Caco-2 (cell line): Measurements from ENCODE around the gene CLEC16A. TPM values are rescaled to one million over a fixed set of nuclear protein-coding genes. Genes with fewer than 3 reads are reported as not detected.

ENCODE experiments used
- BruUV-seq: library from RNA; stranded (reverse); fragments of 400-500 nt; replicated peaks from 2 replicates; lab custom pipeline; 2021; lab: Mats Ljungman, UMichigan
- CTCF ChIA-PET: fragments of 300-600 bp; sonication (Branson Sonifier 250); formaldehyde crosslinking; loops from one replicate; lab custom pipeline; 2022; ENCODE audit warnings: antibody characterized with exemption; lab: Charles Lee
- POLR2A ChIA-PET: fragments of 300-600 bp; sonication (Branson Sonifier 250); formaldehyde crosslinking; loops from one replicate; lab custom pipeline; 2022; ENCODE audit warnings: antibody characterized with exemption; lab: Charles Lee
- DNase-seq, 2 experiments: peaks; one replicate each; pipeline versions ENCODE4 v3.0.0 to v3.0.0-alpha.2; 2020 to 2022
- H3K27me3 ChIP-seq: replicated peaks from 2 replicates; pipeline ENCODE4 v1.6.0; 2011; ENCODE audit warnings: low read length; ENCODE audit not compliant: control insufficient read depth, insufficient read depth
- H3K36me3 ChIP-seq: 2 replicates; pipeline ENCODE4 v1.5.1; 2011; ENCODE audit warnings: low read length; ENCODE audit not compliant: control insufficient read depth, insufficient read depth
- H3K4me1 ChIP-seq: fragments of 250-450 bp; sonication (Bioruptor Pico); 2 replicates; pipeline ENCODE4 v1.5.1; 2020; ENCODE audit warnings: mild to moderate bottlenecking
- H3K4me3 ChIP-seq: 2 replicates; pipeline ENCODE4 v1.5.1; 2011; ENCODE audit warnings: low read depth, mild to moderate bottlenecking, control low read depth, low read length
- H3K9me3 ChIP-seq: fragments of 250-450 bp; sonication (Bioruptor Pico); 2 replicates; pipeline ENCODE4 v1.5.1; 2020; ENCODE audit warnings: mild to moderate bottlenecking, moderate library complexity
- H3K27ac Mint-ChIP-seq: one replicate; pipeline ENCODE4 v1.8.0; 2022; ENCODE audit warnings: mixed read lengths; ENCODE audit not compliant: unreplicated experiment
- H3K27me3 Mint-ChIP-seq: one replicate; pipeline ENCODE4 v1.8.0; 2022; ENCODE audit warnings: mixed read lengths; ENCODE audit not compliant: insufficient read depth, unreplicated experiment
- H3K36me3 Mint-ChIP-seq: one replicate; pipeline ENCODE4 v1.8.0; 2022; ENCODE audit warnings: mild to moderate bottlenecking, mixed read lengths; ENCODE audit not compliant: insufficient read depth, unreplicated experiment
- H3K4me1 Mint-ChIP-seq: one replicate; pipeline ENCODE4 v1.8.0; 2022; ENCODE audit warnings: low read depth, mixed read lengths; ENCODE audit not compliant: unreplicated experiment
- H3K4me3 Mint-ChIP-seq: one replicate; pipeline ENCODE4 v1.8.0; 2022; ENCODE audit warnings: mild to moderate bottlenecking, moderate library complexity, mixed read lengths; ENCODE audit not compliant: unreplicated experiment
- H3K9me3 Mint-ChIP-seq: one replicate; pipeline ENCODE4 v1.8.0; 2022; ENCODE audit warnings: mixed read lengths; ENCODE audit not compliant: unreplicated experiment
- CTCF ChIP-seq, 2 experiments: fragments of 200-600 bp in 1 of 2; IDR thresholded peaks; 1 replicate in 1 of 2; 2 replicates in 1 of 2; pipeline versions ENCODE4 v1.5.1 to v1.8.0; 2011 to 2022; ENCODE audit warnings: antibody characterized with exemption in 1 of 2, control low read depth in 1 of 2, inconsistent platforms in 1 of 2, low read depth in 1 of 2, low read length in 1 of 2, mild to moderate bottlenecking in 1 of 2, moderate library complexity in 1 of 2; ENCODE audit not compliant: insufficient read depth in 1 of 2, severe bottlenecking in 1 of 2, unreplicated experiment in 1 of 2
- intact Hi-C: fragments of 100-400 bp; cut with micrococcal nuclease; formaldehyde crosslinking; loops from one replicate; pipeline ENCODE4 v1.10.0; 2022; ENCODE audit not compliant: unreplicated experiment
- total RNA-seq: library from RNA; stranded (reverse); gene quantifications from 2 replicates; pipeline ENCODE4 v1.2.3, GENCODE V29; 2022

CLEC16A gene
- total RNA-seq, 1 experiment from 2014 or later, result 27.0 TPM

- H3K9me3 Mint-ChIP-seq, result no peaks in the 10 kb centered on the region
- Histone ChIP-seq H3K9me3 (no peaks in the 10 kb centered on the region), H3K4me1 (no peaks in the 10 kb centered on the region), H3K36me3 (no peaks in the 10 kb centered on the region; the same call in 1 of the 2 replicates), H3K4me3 (no peak overlapping the region), H3K27me3 (no peaks in the 10 kb centered on the region)
- H3K27me3 Mint-ChIP-seq, result no peaks in the 10 kb centered on the region
- no peak overlapping the region for H3K27ac Mint-ChIP-seq
- H3K36me3 Mint-ChIP-seq, result peaks cover 19% of the 10 kb centered on the region
- no peak for DNase-seq
- ChIA-PET POLR2A (no interaction called here), CTCF (interaction anchor here (0.7 kb wide), 1 partner anchor 61 kb away, joined by 4 read pairs; no protein-coding TSS in a partner anchor)
- TF ChIP-seq CTCF (IDR thresholded peaks at IDR 0.05; ENCODE audit: insufficient read depth in 1 of 2, low read depth in 1 of 2, low read length in 1 of 2, severe bottlenecking in 1 of 2, unreplicated experiment in 1 of 2), result no peak
- intact Hi-C loops, result no loop called here
- no peaks in the 10 kb centered on the region for H3K4me1 Mint-ChIP-seq
- BruUV-seq, result no TSS peak
- no peak overlapping the region for H3K4me3 Mint-ChIP-seq
Observed at GRCh38 chr16:11023262-11024039, 79.1 kb downstream of the CLEC16A start.

GRCh38 chr16:11024333-11025053 lies 80.1 kb downstream of the CLEC16A start:
- Histone ChIP-seq H3K27me3 (no peaks in the 10 kb centered on the region), H3K4me1 (no peaks in the 10 kb centered on the region), H3K36me3 (no peaks in the 10 kb centered on the region; the same call in 1 of the 2 replicates), H3K4me3 (no peak overlapping the region), H3K9me3 (no peaks in the 10 kb centered on the region)
- ChIA-PET CTCF (no interaction called here), POLR2A (no interaction called here)
- intact Hi-C loops, result no loop called here
- Mint-ChIP-seq H3K9me3 (no peaks in the 10 kb centered on the region), H3K36me3 (peaks cover 24% of the 10 kb centered on the region), H3K4me3 (no peak overlapping the region), H3K27ac (no peak overlapping the region), H3K4me1 (no peaks in the 10 kb centered on the region), H3K27me3 (no peaks in the 10 kb centered on the region)
- DNase-seq, result no peak
- TF ChIP-seq CTCF (IDR thresholded peaks at IDR 0.05; ENCODE audit: insufficient read depth in 1 of 2, low read depth in 1 of 2, low read length in 1 of 2, severe bottlenecking in 1 of 2, unreplicated experiment in 1 of 2), result no peak
- BruUV-seq, result no TSS peak

GRCh38 chr16:11025120-11025531 lies 80.8 kb downstream of the CLEC16A start:
- intact Hi-C loops, result no loop called here
- Mint-ChIP-seq H3K27me3 (no peaks in the 10 kb centered on the region), H3K9me3 (no peaks in the 10 kb centered on the region), H3K4me3 (no peak overlapping the region), H3K4me1 (no peaks in the 10 kb centered on the region), H3K36me3 (peaks cover 24% of the 10 kb centered on the region), H3K27ac (no peak overlapping the region)
- no peak for DNase-seq
- TF ChIP-seq CTCF (IDR thresholded peaks at IDR 0.05; ENCODE audit: insufficient read depth in 1 of 2, low read depth in 1 of 2, low read length in 1 of 2, severe bottlenecking in 1 of 2, unreplicated experiment in 1 of 2), result no peak
- Histone ChIP-seq H3K27me3 (no peaks in the 10 kb centered on the region), H3K36me3 (no peaks in the 10 kb centered on the region; the same call in 1 of the 2 replicates), H3K9me3 (no peaks in the 10 kb centered on the region), H3K4me3 (no peak overlapping the region), H3K4me1 (no peaks in the 10 kb centered on the region)
- BruUV-seq, result no TSS peak
- ChIA-PET CTCF (no interaction called here), POLR2A (no interaction called here)
